H9 (cell line): ENCODE data around the gene SIPA1L3. TPM values are rescaled to one million over a fixed set of nuclear protein-coding genes. Genes with fewer than 3 reads are reported as not detected.

Experiments
- DNase-seq: peaks from one replicate; pipeline ENCODE4 v3.0.0-alpha.2; 2017
- H2AFZ ChIP-seq: one replicate; pipeline ENCODE4 v1.6.1; 2013; ENCODE audit warnings: mild to moderate bottlenecking, low read length, control low read depth, moderate library complexity
- H2AK5ac ChIP-seq: 2 replicates; pipeline ENCODE4 v1.6.1; 2013; ENCODE audit warnings: low read length, control low read depth, mixed read lengths; ENCODE audit not compliant: insufficient read length
- H2BK120ac ChIP-seq: one replicate; pipeline ENCODE4 v1.6.1; 2013; ENCODE audit warnings: low read depth, mild to moderate bottlenecking, low read length, control low read depth, inconsistent platforms; ENCODE audit not compliant: poor library complexity, severe bottlenecking
- H2BK12ac ChIP-seq: 2 replicates; pipeline ENCODE4 v1.6.1; 2013; ENCODE audit warnings: low read length, control low read depth, mixed read lengths, low read depth; ENCODE audit not compliant: insufficient read length
- H2BK15ac ChIP-seq: 2 replicates; pipeline ENCODE4 v1.6.1; 2013; ENCODE audit warnings: low read depth, low read length, control low read depth
- H2BK20ac ChIP-seq: one replicate; pipeline ENCODE4 v1.6.1; 2013; ENCODE audit warnings: low read depth, mild to moderate bottlenecking, low read length, control low read depth, inconsistent platforms; ENCODE audit not compliant: poor library complexity, severe bottlenecking
- H2BK5ac ChIP-seq: 2 replicates; pipeline ENCODE4 v1.6.1; 2013; ENCODE audit warnings: low read length, control low read depth, mixed read lengths; ENCODE audit not compliant: insufficient read length
- H3K14ac ChIP-seq: 2 replicates; pipeline ENCODE4 v1.6.1; 2013; ENCODE audit warnings: low read length, control low read depth; ENCODE audit not compliant: insufficient read depth
- H3K18ac ChIP-seq: 2 replicates; pipeline ENCODE4 v1.6.1; 2013; ENCODE audit warnings: low read depth, mild to moderate bottlenecking, mixed read lengths, low read length, control low read depth; ENCODE audit not compliant: insufficient read length
- H3K23ac ChIP-seq: 2 replicates; pipeline ENCODE4 v1.6.1; 2013; ENCODE audit warnings: low read length, control low read depth, mixed read lengths, low read depth; ENCODE audit not compliant: insufficient read length
- H3K23me2 ChIP-seq: 2 replicates; pipeline ENCODE4 v1.6.1; 2013; ENCODE audit warnings: low read depth, mild to moderate bottlenecking, mixed read lengths, low read length, control low read depth; ENCODE audit not compliant: insufficient read length, poor library complexity, severe bottlenecking
- H3K27ac ChIP-seq: 2 replicates; pipeline ENCODE4 v1.5.1; 2013; ENCODE audit warnings: low read length, control low read depth, mixed read lengths, low read depth; ENCODE audit not compliant: insufficient read length
- H3K27me3 ChIP-seq: 2 replicates; pipeline ENCODE4 v1.6.1; 2013; ENCODE audit warnings: low read length, control low read depth, inconsistent platforms; ENCODE audit not compliant: insufficient read depth
- H3K4ac ChIP-seq: 2 replicates; pipeline ENCODE4 v1.6.1; 2013; ENCODE audit warnings: low read depth, mild to moderate bottlenecking, control low read depth, inconsistent platforms, low read length, moderate library complexity
- H3K4me1 ChIP-seq: 2 replicates; pipeline ENCODE4 v1.6.1; 2013; ENCODE audit warnings: low read length, control low read depth, inconsistent platforms; ENCODE audit not compliant: insufficient read depth
- H3K4me2 ChIP-seq: 2 replicates; pipeline ENCODE4 v1.6.1; 2013; ENCODE audit warnings: low read length, control low read depth, mixed read lengths; ENCODE audit not compliant: insufficient read length, insufficient read depth
- H3K56ac ChIP-seq: 2 replicates; pipeline ENCODE4 v1.6.1; 2013; ENCODE audit warnings: low read depth, mild to moderate bottlenecking, mixed read lengths, low read length, control low read depth; ENCODE audit not compliant: insufficient read length
- H3K79me1 ChIP-seq: 2 replicates; pipeline ENCODE4 v1.6.1; 2013; ENCODE audit warnings: low read depth, mild to moderate bottlenecking, moderate library complexity, low read length, control low read depth, inconsistent platforms; ENCODE audit not compliant: insufficient read depth, poor library complexity, severe bottlenecking
- H3K79me2 ChIP-seq: 2 replicates; pipeline ENCODE4 v1.6.1; 2013; ENCODE audit warnings: low read length, control low read depth, inconsistent platforms; ENCODE audit not compliant: insufficient read depth
- H3K9ac ChIP-seq: 2 replicates; pipeline ENCODE4 v1.6.1; 2013; ENCODE audit warnings: low read length, control low read depth, mixed read lengths; ENCODE audit not compliant: insufficient read length; ENCODE audit errors: extremely low read depth
- H3K9me3 ChIP-seq: one replicate; pipeline ENCODE4 v1.6.1; 2013; ENCODE audit warnings: low read depth, low read length, inconsistent platforms; ENCODE audit not compliant: control insufficient read depth
- H3T11ph ChIP-seq: one replicate; pipeline ENCODE4 v1.6.1; 2013; ENCODE audit warnings: mild to moderate bottlenecking, low read length, control low read depth, inconsistent platforms
- H4K20me1 ChIP-seq: one replicate; pipeline ENCODE4 v1.6.1; 2013; ENCODE audit not compliant: control insufficient read depth, insufficient read length, insufficient read depth
- H4K5ac ChIP-seq: 2 replicates; pipeline ENCODE4 v1.6.1; 2013; ENCODE audit warnings: low read depth, mild to moderate bottlenecking, mixed read lengths, low read length, control low read depth; ENCODE audit not compliant: insufficient read length
- H4K8ac ChIP-seq: replicated peaks from 2 replicates; pipeline ENCODE4 v1.6.1; 2013; ENCODE audit warnings: low read length, control low read depth, mixed read lengths, low read depth; ENCODE audit not compliant: insufficient read length
- H4K91ac ChIP-seq: 2 replicates; pipeline ENCODE4 v1.6.1; 2013; ENCODE audit warnings: low read depth, mild to moderate bottlenecking, moderate library complexity, mixed read lengths, low read length, control low read depth; ENCODE audit not compliant: insufficient read length
- H3K27ac Mint-ChIP-seq, 3 experiments: 2 replicates in 2 of 3; 3 replicates in 1 of 3; pipeline ENCODE4 v1.8.0; 2020 to 2021; ENCODE audit warnings: mixed read lengths in 3 of 3, mild to moderate bottlenecking in 1 of 3, moderate library complexity in 1 of 3
- H3K27me3 Mint-ChIP-seq: 2 replicates; pipeline ENCODE4 v1.8.0; 2021; ENCODE audit warnings: low read depth, mild to moderate bottlenecking, moderate library complexity, mixed read lengths
- H3K36me3 Mint-ChIP-seq, 3 experiments: 2 replicates in 2 of 3; 3 replicates in 1 of 3; pipeline ENCODE4 v1.8.0; 2020 to 2021; ENCODE audit warnings: low read depth in 3 of 3, mixed read lengths in 3 of 3; ENCODE audit not compliant: insufficient read depth in 1 of 3
- H3K4me1 Mint-ChIP-seq, 2 experiments: 2 replicates each; pipeline ENCODE4 v1.8.0; 2020; ENCODE audit warnings: mixed read lengths in 2 of 2
- H3K4me3 Mint-ChIP-seq, 2 experiments: 2 replicates in 1 of 2; 3 replicates in 1 of 2; pipeline ENCODE4 v1.8.0; 2020 to 2021; ENCODE audit warnings: mild to moderate bottlenecking in 2 of 2, mixed read lengths in 2 of 2, moderate library complexity in 1 of 2
- H3K9me3 Mint-ChIP-seq, 2 experiments: 2 replicates in 1 of 2; 3 replicates in 1 of 2; pipeline ENCODE4 v1.8.0; 2020; ENCODE audit warnings: mild to moderate bottlenecking in 2 of 2, mixed read lengths in 2 of 2, moderate library complexity in 1 of 2
- WGBS: extraction: QIAGEN DNeasy Blood & Tissue Kit; methylation state at CpG from one replicate; pipeline ENCODE4 v1.1.7; 2013; ENCODE audit warnings: missing lambda C conversion rate, low lambda C conversion rate, mixed read lengths; ENCODE audit not compliant: insufficient read length; ENCODE audit errors: extremely low coverage; 5-methylcytosine and 5-hydroxymethylcytosine counted together
- total RNA-seq: library from RNA; stranded (reverse); gene quantifications from 2 replicates; pipeline ENCODE4 v1.2.1, GENCODE V29; 2021
- TF ChIP-seq, protein P1 (sequence below): fragments of 200-600 bp; sonication (generic); conservative IDR thresholded peaks from 3 replicates; pipeline ENCODE4 v1.8.0; 2021; ENCODE audit warnings: antibody characterized with exemption, mild to moderate bottlenecking

The SIPA1L3 gene
- total RNA-seq, 1 experiment from 2014 or later, result 40.1 TPM

- no peaks in the 10 kb centered on the region for H4K20me1 ChIP-seq
- H3K4me2 ChIP-seq, result no peak overlapping the region
- H3K4me1 ChIP-seq, result peaks cover 5% of the 10 kb centered on the region; the same call in 1 of the 2 replicates
- Mint-ChIP-seq H3K4me1 (peaks cover 44 to 54% of the 10 kb centered on the region in 2 experiments), H3K9me3 (peaks cover 3 to 4% of the 10 kb centered on the region in 2 experiments; a peak in 3 of 5 replicates), H3K27ac (peak overlapping the region in 2 of 3 experiments; percentile 53 to 78; a peak in 3 of 7 replicates), H3K36me3 (peaks cover 4% of the 10 kb centered on the region in 3 experiments; a peak in 4 of 7 replicates), H3K4me3 (peak overlapping the region in 1 of 2 experiments; percentile 36; a peak in 1 of 5 replicates), H3K27me3 (no peaks in the 10 kb centered on the region; the same call in 1 of the 2 replicates)
- no peak overlapping the region for H4K8ac ChIP-seq
- H3K56ac ChIP-seq, result no peak overlapping the region
- TF ChIP-seq, protein P1, sequence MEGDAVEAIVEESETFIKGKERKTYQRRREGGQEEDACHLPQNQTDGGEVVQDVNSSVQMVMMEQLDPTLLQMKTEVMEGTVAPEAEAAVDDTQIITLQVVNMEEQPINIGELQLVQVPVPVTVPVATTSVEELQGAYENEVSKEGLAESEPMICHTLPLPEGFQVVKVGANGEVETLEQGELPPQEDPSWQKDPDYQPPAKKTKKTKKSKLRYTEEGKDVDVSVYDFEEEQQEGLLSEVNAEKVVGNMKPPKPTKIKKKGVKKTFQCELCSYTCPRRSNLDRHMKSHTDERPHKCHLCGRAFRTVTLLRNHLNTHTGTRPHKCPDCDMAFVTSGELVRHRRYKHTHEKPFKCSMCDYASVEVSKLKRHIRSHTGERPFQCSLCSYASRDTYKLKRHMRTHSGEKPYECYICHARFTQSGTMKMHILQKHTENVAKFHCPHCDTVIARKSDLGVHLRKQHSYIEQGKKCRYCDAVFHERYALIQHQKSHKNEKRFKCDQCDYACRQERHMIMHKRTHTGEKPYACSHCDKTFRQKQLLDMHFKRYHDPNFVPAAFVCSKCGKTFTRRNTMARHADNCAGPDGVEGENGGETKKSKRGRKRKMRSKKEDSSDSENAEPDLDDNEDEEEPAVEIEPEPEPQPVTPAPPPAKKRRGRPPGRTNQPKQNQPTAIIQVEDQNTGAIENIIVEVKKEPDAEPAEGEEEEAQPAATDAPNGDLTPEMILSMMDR, result no peak
- H3K23me2 ChIP-seq, result peaks cover 3% of the 10 kb centered on the region
- no peak for DNase-seq
- no peak overlapping the region for H3K9ac ChIP-seq
- no CpG with 5 or more reads among the region's 5 CpGs for WGBS
- H3K27me3 ChIP-seq, result no peaks in the 10 kb centered on the region
- no peak overlapping the region for H4K91ac ChIP-seq
- no peak overlapping the region for H2AK5ac ChIP-seq
- no peak overlapping the region for H3K23ac ChIP-seq
- H3T11ph ChIP-seq, result no peak overlapping the region
- H3K27ac ChIP-seq, result no peak overlapping the region
- no peak overlapping the region for H3K4ac ChIP-seq
- no peak overlapping the region for H2BK12ac ChIP-seq
- H3K18ac ChIP-seq, result no peak overlapping the region
- H2BK120ac ChIP-seq, result no peak overlapping the region
- H3K79me1 ChIP-seq, result no peaks in the 10 kb centered on the region
- no peak overlapping the region for H3K14ac ChIP-seq
- no peaks in the 10 kb centered on the region for H3K9me3 ChIP-seq
- H2BK20ac ChIP-seq, result no peak overlapping the region
- no peak overlapping the region for H2BK5ac ChIP-seq
- no peak overlapping the region for H2AFZ ChIP-seq
- no peak overlapping the region for H2BK15ac ChIP-seq
- peaks cover 1% of the 10 kb centered on the region; the same call in 1 of the 2 replicates for H3K79me2 ChIP-seq
- no peak overlapping the region for H4K5ac ChIP-seq
Observed at GRCh38 chr19:38043649-38044144, 136.7 kb downstream of the SIPA1L3 start.
